HG03139 (cell line): ENCODE results near the gene ANK2.
A peak's percentile ranks its signal among the peaks of the same experiment; 100 is the strongest.
"Not testable (repeated sequence)": the region's sequence is repeated elsewhere in the genome, so short reads cannot be mapped to it uniquely, and the experiment has no call there.

Source experiments
- ATAC-seq: cut with Tn5 transposase; IDR thresholded peaks from one replicate; pipeline ENCODE4 v1.9.1; 2021; ENCODE audit not compliant: unreplicated experiment

The ANK2 gene

GRCh38 chr4:113050837-113051236 lies 1.4 kb downstream of the ANK2 start:
- no peak for ATAC-seq

- no peak for ATAC-seq
Measured at GRCh38 chr4:113051361-113051760, 1.9 kb downstream of the ANK2 start.

GRCh38 chr4:113052379-113052951 lies 3.0 kb downstream of the ANK2 start:
- ATAC-seq, result no peak

- ATAC-seq, result no peak
Measured at GRCh38 chr4:113053883-113054282, 4.4 kb downstream of the ANK2 start.

- ATAC-seq, result no peak
Measured at GRCh38 chr4:113056318-113056717, 6.9 kb downstream of the ANK2 start.

GRCh38 chr4:113057891-113058290 lies 8.4 kb downstream of the ANK2 start:
- no peak for ATAC-seq

GRCh38 chr4:113059449-113060182 lies 10.2 kb downstream of the ANK2 start:
- ATAC-seq, result no peak

GRCh38 chr4:113060853-113061252 lies 11.4 kb downstream of the ANK2 start:
- ATAC-seq, result no peak

GRCh38 chr4:113064244-113064643 lies 14.8 kb downstream of the ANK2 start:
- ATAC-seq, result no peak

- ATAC-seq, result no peak
Measured at GRCh38 chr4:113065629-113066028, 16.2 kb downstream of the ANK2 start.

GRCh38 chr4:113068771-113069170 lies 19.3 kb downstream of the ANK2 start:
- not testable (repeated sequence) for ATAC-seq

- no peak for ATAC-seq
Measured at GRCh38 chr4:113069212-113069892, 19.9 kb downstream of the ANK2 start.

GRCh38 chr4:113070755-113071154 lies 21.3 kb downstream of the ANK2 start:
- no peak for ATAC-seq

GRCh38 chr4:113071274-113071673 lies 21.8 kb downstream of the ANK2 start:
- ATAC-seq, result no peak

- ATAC-seq, result no peak
Measured at GRCh38 chr4:113071805-113072204, 22.4 kb downstream of the ANK2 start.

GRCh38 chr4:113073451-113074005 lies 24.1 kb downstream of the ANK2 start:
- no peak for ATAC-seq

- ATAC-seq, result no peak
Measured at GRCh38 chr4:113077575-113077974, 28.1 kb downstream of the ANK2 start.

- ATAC-seq, result no peak
Measured at GRCh38 chr4:113078066-113078465, 28.6 kb downstream of the ANK2 start.

GRCh38 chr4:113080050-113080449 lies 30.6 kb downstream of the ANK2 start:
- ATAC-seq, result peak; percentile 73

- no peak for ATAC-seq
Measured at GRCh38 chr4:113080624-113081023, 31.2 kb downstream of the ANK2 start.

GRCh38 chr4:113083346-113083745 lies 33.9 kb downstream of the ANK2 start:
- ATAC-seq, result no peak

GRCh38 chr4:113086172-113086695 lies 36.8 kb downstream of the ANK2 start:
- no peak for ATAC-seq
